Activated T-cell treated with anti-CD3 and anti-CD28 coated beads for 48 hours (primary cell): ENCODE measurements around the gene SH3BP4.

ENCODE experiments used
- DNase-seq: peaks from one replicate; pipeline ENCODE4 v3.0.0-alpha.2; 2020; ENCODE audit warnings: low read depth

The SH3BP4 gene

GRCh38 chr2:235092433-235093223 lies 140.8 kb downstream of the SH3BP4 start:
- DNase-seq, result no peak

DNA sequence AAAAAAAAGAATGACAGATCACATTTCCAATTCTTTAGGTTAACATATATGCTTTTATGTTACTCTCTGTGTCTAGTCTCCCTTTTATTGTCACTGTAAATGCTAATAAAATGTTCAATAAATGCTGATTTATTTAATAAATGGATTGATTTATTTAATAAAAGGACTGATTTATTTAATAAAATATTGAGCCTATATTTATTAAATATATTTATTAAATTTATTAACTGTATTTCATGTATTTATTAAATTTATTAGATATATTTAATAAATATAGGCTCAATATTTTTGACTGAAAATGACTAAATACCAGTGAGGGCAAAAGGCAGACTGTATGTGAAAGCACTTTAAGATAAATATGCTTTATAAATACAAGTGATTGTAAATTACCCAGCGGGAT lies 142.6 kb downstream of the SH3BP4 start:
- DNase-seq, result no peak

DNA sequence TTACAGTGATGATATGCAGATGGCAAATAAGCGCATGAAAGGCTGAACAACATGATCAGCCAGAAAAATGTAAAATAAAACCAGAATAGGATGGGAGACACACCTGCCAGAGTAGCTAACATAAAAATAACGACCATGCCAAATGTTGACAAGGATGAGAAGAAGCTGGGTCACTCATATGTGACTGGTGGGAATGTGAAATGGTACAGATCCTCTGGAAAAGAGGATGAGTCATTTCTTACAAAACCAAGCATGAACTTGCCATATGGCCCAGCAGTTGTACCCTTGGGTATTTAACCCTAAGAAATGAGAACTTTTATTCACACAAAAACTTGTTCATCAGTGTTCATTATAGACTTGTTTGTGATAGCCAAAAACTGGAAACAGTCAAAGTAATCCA lies 143.8 kb downstream of the SH3BP4 start:
- DNase-seq, result no peak

DNA sequence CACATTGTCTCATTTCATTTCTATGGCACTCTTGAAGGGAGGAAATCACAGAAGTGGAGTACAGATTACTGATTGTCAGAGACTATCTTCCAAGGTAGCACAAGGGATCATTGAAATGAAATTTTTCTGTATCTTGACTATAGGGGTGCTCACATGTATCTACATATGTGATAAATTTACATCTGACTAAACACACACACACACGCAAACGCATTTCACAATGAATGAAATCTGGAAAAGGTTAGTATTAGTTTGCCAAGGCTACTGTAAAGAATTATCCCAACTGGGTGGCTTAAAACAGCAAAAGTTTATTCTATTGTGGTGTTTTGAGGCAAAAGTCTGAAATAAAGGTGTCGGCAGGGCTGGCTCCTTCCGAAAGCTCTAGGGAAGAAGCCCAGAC lies 144.6 kb downstream of the SH3BP4 start:
- DNase-seq, result no peak

GRCh38 chr2:235097196-235097595 lies 145.4 kb downstream of the SH3BP4 start:
- DNase-seq, result no peak

DNA sequence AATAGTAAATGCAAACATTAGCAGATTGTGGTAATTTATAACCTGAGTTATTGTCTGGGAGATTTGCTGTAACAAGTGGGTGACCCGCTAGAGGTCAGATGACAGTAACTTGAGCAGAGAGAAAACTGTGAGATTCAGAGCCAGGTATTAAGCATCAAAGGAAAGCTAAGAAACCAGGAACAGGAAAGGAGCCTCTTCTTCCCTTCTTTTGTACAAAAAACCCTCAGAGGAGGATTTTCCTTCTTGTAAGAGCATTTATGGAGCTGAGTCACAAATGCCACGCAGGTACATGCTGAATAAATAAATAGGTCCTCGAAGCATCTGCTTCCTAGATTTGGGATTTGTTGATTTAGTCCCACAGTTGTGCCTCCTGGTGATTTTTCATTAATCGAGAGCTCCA lies 146.5 kb downstream of the SH3BP4 start:
- DNase-seq, result no peak

- no peak for DNase-seq
Observed at GRCh38 chr2:235098736-235099494, 147.1 kb downstream of the SH3BP4 start.

- no peak for DNase-seq
Observed at GRCh38 chr2:235102896-235103295, 151.1 kb downstream of the SH3BP4 start.
